Neural cell (in vitro differentiated cells): Measurements from ENCODE around the gene MAPK7. TPM values are rescaled to one million over a fixed set of nuclear protein-coding genes. Genes with fewer than 3 reads are reported as not detected.

Source experiments
- H2AFZ ChIP-seq: fragments of 200-600, 300-800 bp; sonication (generic), shearing (Covaris generic); 2 replicates; pipeline ENCODE4 v1.6.0; 2014; ENCODE audit warnings: low read depth, mild to moderate bottlenecking, antibody characterized with exemption, low read length, moderate library complexity
- H3F3A ChIP-seq: fragments of 200-600 bp; shearing (Covaris generic); 2 replicates; pipeline ENCODE4 v1.6.1; 2016; ENCODE audit warnings: mild to moderate bottlenecking, moderate library complexity, mixed read lengths, antibody characterized with exemption, low read length; ENCODE audit not compliant: insufficient read depth, poor library complexity, severe bottlenecking
- H3K27ac ChIP-seq: fragments of 200-600, 300-800 bp; sonication (generic), shearing (Covaris generic); 2 replicates; pipeline ENCODE4 v1.5.1; 2014; ENCODE audit warnings: mild to moderate bottlenecking, low read length, moderate library complexity
- H3K27me3 ChIP-seq: fragments of 300-800, 200-600 bp; sonication (generic), shearing (Covaris generic); 2 replicates; pipeline ENCODE4 v1.6.0; 2014; ENCODE audit warnings: mild to moderate bottlenecking, low read depth, low read length, moderate library complexity; ENCODE audit not compliant: insufficient read depth
- H3K36me3 ChIP-seq: fragments of 300-800, 200-600 bp; sonication (generic), shearing (Covaris generic); 2 replicates; pipeline ENCODE4 v1.5.1; 2014; ENCODE audit warnings: mild to moderate bottlenecking, antibody characterized with exemption, low read length, moderate library complexity; ENCODE audit not compliant: insufficient read depth
- H3K4me2 ChIP-seq: fragments of 300-800, 200-600 bp; sonication (generic), shearing (Covaris generic); 2 replicates; pipeline ENCODE4 v1.6.0; 2014; ENCODE audit warnings: mild to moderate bottlenecking, low read length
- H3K4me3 ChIP-seq: fragments of 300-800, 200-600 bp; sonication (generic), shearing (Covaris generic); 2 replicates; pipeline ENCODE4 v1.5.1; 2014; ENCODE audit warnings: mild to moderate bottlenecking, low read length, moderate library complexity
- H3K79me2 ChIP-seq: fragments of 200-600 bp; shearing (Covaris generic); replicated peaks from 2 replicates; pipeline ENCODE4 v1.6.0; 2014; ENCODE audit warnings: mild to moderate bottlenecking, low read length, moderate library complexity; ENCODE audit not compliant: insufficient read depth
- H3K9ac ChIP-seq: fragments of 300-800, 200-600 bp; sonication (generic), shearing (Covaris generic); 2 replicates; pipeline ENCODE4 v1.6.1; 2016; ENCODE audit warnings: mild to moderate bottlenecking, low read length, mixed read lengths
- H3K9me2 ChIP-seq: fragments of 200-600 bp; shearing (Covaris generic); 2 replicates; pipeline ENCODE4 v1.6.1; 2016; ENCODE audit warnings: mild to moderate bottlenecking, low read length, mixed read lengths; ENCODE audit not compliant: insufficient read depth
- H3K9me3 ChIP-seq: fragments of 200-600, 300-800 bp; sonication (generic), shearing (Covaris generic); 2 replicates; pipeline ENCODE4 v1.6.1; 2016; ENCODE audit warnings: mild to moderate bottlenecking, mixed run types, low read length, moderate library complexity, mixed read lengths
- H4K20me1 ChIP-seq: fragments of 200-600 bp; shearing (Covaris generic); 2 replicates; pipeline ENCODE4 v1.6.1; 2016; ENCODE audit warnings: mild to moderate bottlenecking, mixed run types; ENCODE audit not compliant: insufficient read depth
- EP300 ChIP-seq: fragments of 450-650 bp; conservative IDR thresholded peaks from 2 replicates; pipeline ENCODE4 v1.6.1; 2014; ENCODE audit warnings: antibody characterized with exemption, mild to moderate bottlenecking, moderate library complexity; ENCODE audit not compliant: poor library complexity, severe bottlenecking
- EZH2 ChIP-seq: fragments of 200-600, 300-800 bp; shearing (Covaris generic), sonication (generic); IDR thresholded peaks from 2 replicates; pipeline ENCODE4 v1.6.1; 2014; ENCODE audit warnings: antibody characterized with exemption, low read length, borderline replicate concordance, mild to moderate bottlenecking; ENCODE audit not compliant: insufficient read depth, poor library complexity, severe bottlenecking
- MXI1 ChIP-seq: fragments of 450-650 bp; conservative IDR thresholded peaks from 2 replicates; pipeline ENCODE4 v1.6.1; 2014; ENCODE audit warnings: antibody characterized with exemption, mild to moderate bottlenecking; ENCODE audit not compliant: poor library complexity, severe bottlenecking
- POLR2AphosphoS5 ChIP-seq: IDR thresholded peaks from 2 replicates; pipeline ENCODE4 v1.6.1; 2012
- RAD21 ChIP-seq: fragments of 450-650 bp; conservative IDR thresholded peaks from 2 replicates; pipeline ENCODE4 v1.6.1; 2014; ENCODE audit warnings: antibody characterized with exemption, mild to moderate bottlenecking, moderate library complexity
- REST ChIP-seq: IDR thresholded peaks from 2 replicates; pipeline ENCODE4 v1.6.1; 2012; ENCODE audit warnings: borderline replicate concordance
- SMC3 ChIP-seq: fragments of 450-650 bp; conservative IDR thresholded peaks from 2 replicates; pipeline ENCODE4 v1.6.1; 2014; ENCODE audit warnings: antibody characterized with exemption, mild to moderate bottlenecking, moderate library complexity; ENCODE audit not compliant: poor library complexity
- polyA plus RNA-seq: library from polyadenylated mRNA; depleted of rRNA; stranded (reverse); fragments of >200 nt; gene quantifications from 2 replicates; pipeline ENCODE4 v1.2.3, GENCODE V29; 2014

Gene MAPK7
- polyA plus RNA-seq, 1 donor from 2014 or later = 18.8 TPM

- H3K9ac ChIP-seq = no peak overlapping the region
- H3K9me2 ChIP-seq = no peaks in the 10 kb centered on the region
- TF ChIP-seq EZH2 (no peak), SMC3 (no peak), EP300 (no peak), RAD21 (no peak), MXI1 (no peak), REST (no peak), POLR2AphosphoS5 (no peak)
- no peak overlapping the region for H3K27ac ChIP-seq
- no peaks in the 10 kb centered on the region for H3K79me2 ChIP-seq
- no peak overlapping the region for H3K4me3 ChIP-seq
- no peaks in the 10 kb centered on the region for H3K36me3 ChIP-seq
- H2AFZ ChIP-seq = no peak overlapping the region
- no peaks in the 10 kb centered on the region for H4K20me1 ChIP-seq
- no peaks in the 10 kb centered on the region for H3F3A ChIP-seq
- no peak overlapping the region for H3K4me2 ChIP-seq
- H3K9me3 ChIP-seq = no peaks in the 10 kb centered on the region
- no peaks in the 10 kb centered on the region for H3K27me3 ChIP-seq
Measured at GRCh38 chr17:19338031-19338990, 40.0 kb upstream of the MAPK7 start.

- TF ChIP-seq SMC3 (no peak), EP300 (no peak), POLR2AphosphoS5 (no peak), REST (no peak)
- H3K4me2 ChIP-seq = no peak overlapping the region
Measured at GRCh38 chr17:19339341-19339815, 38.9 kb upstream of the MAPK7 start.

More at GRCh38 chr17:19339341-19339815, 38.9 kb upstream of the MAPK7 start:
- Histone ChIP-seq H3K36me3 (no peaks in the 10 kb centered on the region), H2AFZ (no peak overlapping the region), H3K79me2 (no peaks in the 10 kb centered on the region), H3F3A (no peaks in the 10 kb centered on the region), H3K9me3 (no peaks in the 10 kb centered on the region), H3K4me3 (no peak overlapping the region), H3K9ac (no peak overlapping the region), H3K27me3 (no peaks in the 10 kb centered on the region), H3K27ac (no peak overlapping the region), H4K20me1 (no peaks in the 10 kb centered on the region), H3K9me2 (no peaks in the 10 kb centered on the region)
